CD4-positive, alpha-beta T cell treated with Interleukin-12 subunit alpha and Interleukin-12 subunit beta, for 1 hour (primary cell): ENCODE results near the gene ADCY10.

Source experiments
- DNase-seq: peaks from one replicate; pipeline ENCODE4 v3.0.0-alpha.2; 2020

Gene ADCY10

DNA sequence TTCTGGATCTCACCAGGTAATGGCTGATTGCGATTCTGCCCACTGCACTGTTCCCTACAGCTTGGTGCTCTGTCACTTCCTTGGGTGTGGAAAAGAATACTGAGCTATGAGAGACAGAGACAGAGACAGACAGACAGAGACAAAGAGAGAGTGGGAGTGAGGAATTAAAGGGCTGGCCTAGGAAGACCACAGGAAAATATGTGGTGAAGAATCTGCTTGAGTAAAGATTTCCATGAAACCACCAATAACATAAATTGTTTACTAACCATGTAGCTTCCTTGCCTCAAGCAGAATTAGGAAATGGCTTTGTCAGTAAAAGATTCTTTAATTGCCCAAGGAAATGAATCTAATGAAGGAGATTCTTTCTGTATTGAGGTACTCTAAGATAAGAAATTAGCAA, 137.8 kb downstream of the ADCY10 start:
- no peak for DNase-seq

DNA sequence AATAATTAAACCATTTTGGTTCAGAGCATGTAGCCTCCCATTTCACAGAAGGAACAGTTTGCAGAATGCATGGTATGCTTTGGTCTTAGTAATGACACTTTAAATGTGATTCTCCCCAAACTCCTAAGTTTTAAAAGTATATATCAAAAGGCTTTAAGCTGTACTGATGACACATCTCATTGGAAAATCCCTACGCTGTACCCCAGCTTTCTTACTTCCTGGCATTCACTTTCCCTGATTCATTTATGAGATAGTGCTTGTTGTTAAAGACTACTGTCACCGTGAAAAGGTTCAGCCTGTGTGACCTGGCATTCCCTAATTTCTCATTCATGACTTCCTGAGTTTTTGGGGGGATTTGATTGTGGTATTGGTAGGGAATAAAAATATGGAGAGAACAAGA, 138.8 kb downstream of the ADCY10 start:
- no peak for DNase-seq

DNA sequence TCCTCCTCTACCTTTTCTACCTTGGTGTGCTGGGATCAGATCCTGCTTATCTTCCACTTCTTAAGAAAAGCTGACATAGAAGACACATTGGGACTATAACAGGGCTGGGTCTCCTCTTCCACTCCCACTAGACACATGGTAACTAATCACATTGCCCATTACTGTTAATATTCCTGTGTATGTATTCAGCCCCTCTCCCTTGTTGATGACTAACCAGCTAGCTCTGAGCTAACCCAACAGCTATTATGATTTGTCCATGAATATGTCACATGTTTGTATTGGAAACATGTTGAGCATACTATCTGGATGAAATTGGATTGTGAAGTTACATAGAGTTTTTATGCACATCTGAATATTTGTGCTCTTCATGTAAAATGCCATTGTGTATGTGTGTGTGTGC, 139.2 kb downstream of the ADCY10 start:
- DNase-seq: no peak

DNA sequence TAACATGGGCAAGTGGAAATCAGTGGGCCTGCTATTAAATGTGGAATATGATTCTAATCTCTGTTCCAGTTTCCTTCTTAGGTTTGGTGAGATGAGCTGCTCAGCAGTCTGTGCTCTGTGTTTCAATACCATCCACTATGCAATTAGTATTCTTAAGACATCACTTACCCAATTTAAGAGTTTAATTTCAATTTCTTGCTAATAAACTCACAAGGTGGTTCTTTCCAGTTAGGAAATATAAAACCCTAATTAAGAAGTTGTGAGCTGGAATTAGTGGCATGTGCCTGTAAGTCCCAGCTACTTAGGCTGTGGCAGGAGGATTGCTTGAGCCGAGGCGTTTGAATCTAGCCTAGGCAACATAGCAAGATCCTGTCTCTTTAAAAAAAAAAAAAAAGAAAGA, 140.4 kb downstream of the ADCY10 start:
- no peak for DNase-seq

- no peak for DNase-seq
Measured at GRCh38 chr1:167772436-167772835, 141.5 kb downstream of the ADCY10 start.

GRCh38 chr1:167770127-167770526, 143.8 kb downstream of the ADCY10 start:
- no peak for DNase-seq

GRCh38 chr1:167767761-167768160, 146.2 kb downstream of the ADCY10 start:
- DNase-seq: no peak

DNA sequence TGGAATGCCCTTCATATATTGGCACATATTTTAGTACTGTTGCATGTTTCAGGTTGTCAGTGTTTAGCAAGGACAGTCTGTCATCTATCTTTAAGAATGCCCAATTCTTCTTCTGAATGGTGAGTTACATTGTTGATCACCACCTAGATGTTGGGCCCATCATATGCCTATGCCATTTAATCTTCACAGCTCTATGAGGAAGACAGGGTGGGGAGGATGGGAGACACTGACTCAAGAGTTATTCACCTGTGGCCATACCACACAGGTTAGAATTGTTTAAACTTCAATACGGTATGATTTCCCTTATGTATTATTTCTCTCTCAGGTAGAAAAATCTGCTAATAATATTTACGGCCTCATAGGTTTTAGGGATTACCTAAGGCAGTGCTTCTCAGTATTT, 147.4 kb downstream of the ADCY10 start:
- no peak for DNase-seq

- DNase-seq: no peak
Measured at GRCh38 chr1:167765496-167765895, 148.4 kb downstream of the ADCY10 start.

DNA sequence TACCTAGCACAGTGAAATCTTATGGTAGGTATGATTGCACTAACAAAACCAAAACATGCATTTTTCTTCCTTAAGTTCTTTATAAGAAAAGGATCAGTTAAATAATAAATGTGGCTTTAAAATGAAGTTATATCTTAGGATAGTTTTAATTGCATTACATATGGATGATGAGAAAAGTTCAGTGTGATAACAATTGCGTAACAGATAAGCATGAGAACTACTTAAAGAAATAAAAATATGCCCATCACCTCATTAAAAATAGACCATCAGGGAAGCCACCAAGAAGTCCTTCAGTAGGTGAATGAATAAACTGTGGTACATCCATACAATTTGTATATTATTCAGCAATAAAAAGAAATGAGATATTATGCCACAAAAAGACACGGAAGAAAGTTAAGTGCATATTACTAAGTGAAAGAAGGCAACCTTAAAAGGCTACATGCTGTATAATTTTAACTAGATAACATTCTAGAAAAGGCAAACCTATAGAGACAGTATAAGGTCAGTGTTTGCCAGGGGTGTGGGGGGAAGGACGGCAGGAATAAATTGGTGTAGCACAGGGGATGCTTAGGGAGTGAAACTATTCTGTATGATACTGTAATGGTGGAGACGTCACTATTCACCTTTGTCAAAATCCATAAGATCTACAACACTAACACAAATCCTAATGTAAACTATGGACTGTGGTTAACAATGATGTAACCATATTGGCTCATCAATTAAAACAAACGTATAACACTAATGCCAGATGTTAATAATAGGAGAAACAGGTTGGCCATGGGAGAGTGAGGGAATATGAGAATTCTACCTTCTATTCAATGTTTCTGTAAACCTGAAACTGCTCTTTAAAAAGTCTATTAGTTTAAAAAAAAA, 149.2 kb downstream of the ADCY10 start:
- no peak for DNase-seq

GRCh38 chr1:167763525-167764220, 150.3 kb downstream of the ADCY10 start:
- no peak for DNase-seq

- peak; percentile 8 for DNase-seq
Measured at GRCh38 chr1:167762061-167762746, 151.7 kb downstream of the ADCY10 start.

DNA sequence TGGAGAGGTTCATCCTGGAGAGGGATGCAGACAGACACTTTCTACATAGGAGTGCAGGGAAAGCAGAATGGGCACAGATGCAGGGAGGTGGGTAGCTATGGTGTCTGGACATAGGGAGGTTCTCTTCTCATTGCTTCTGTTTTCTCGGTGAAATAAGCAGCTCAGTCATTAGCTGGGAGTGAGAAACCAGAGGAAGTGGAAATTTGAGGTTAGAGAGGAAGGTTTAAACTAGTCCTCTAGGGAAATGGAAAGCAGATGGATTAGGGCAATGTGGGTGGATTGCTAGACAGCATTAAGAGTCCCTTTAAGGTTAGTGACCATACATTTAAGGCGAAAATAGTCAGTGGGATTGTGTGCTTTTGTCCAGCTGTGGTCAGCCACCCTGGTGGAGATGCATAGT, 152.5 kb downstream of the ADCY10 start:
- DNase-seq: no peak
